HepG2 (cell line): Measurements from ENCODE around the gene LHX3.

Source experiments
- PHF8 ChIP-seq: sonication (generic); formaldehyde crosslinking; IDR thresholded peaks from 2 replicates; pipeline ENCODE4 v1.5.0; 2020; ENCODE audit warnings: missing genetic modification reagents
- POLR2A ChIP-seq, 2 experiments: IDR thresholded peaks; 2 replicates each; pipeline ENCODE4 v1.6.1; 2011; ENCODE audit warnings: low read depth in 2 of 2, low read length in 2 of 2, mild to moderate bottlenecking in 1 of 2, moderate library complexity in 1 of 2; ENCODE audit not compliant: insufficient read depth in 1 of 2

- TF ChIP-seq POLR2A (IDR thresholded peaks at IDR 0.05; ENCODE audit: insufficient read depth in 1 of 2, low read depth in 2 of 2, low read length in 2 of 2) (no peak), PHF8 (CRISPR knock-in tag) (no peak)
Measured at GRCh38 chr9:136160381-136160841, 44.5 kb downstream of the LHX3 start.
